ENCODE results near the gene ESF1.

GRCh38 chr20:13671512-13671911 lies 113.2 kb downstream of the ESF1 start:
- TF ChIP-seq EZH2 (IDR thresholded peaks at IDR 0.05; ENCODE audit: borderline replicate concordance, insufficient read depth, low read depth, low read length, poor library complexity, severe bottlenecking) (no peak), CTCF (IDR thresholded peaks at IDR 0.05) (no peak)
